Smooth muscle cell (in vitro differentiated cells): ENCODE measurements around the gene PBOV1. TPM values are rescaled to one million over a fixed set of nuclear protein-coding genes. Genes with fewer than 3 reads are reported as not detected.

Experiments
- DNase-seq: peaks from one replicate; lab custom pipeline; 2025; ENCODE audit not compliant: unreplicated experiment; lab: John Stamatoyannopoulos, UW
- H2AFZ ChIP-seq: fragments of 200-600 bp; sonication (generic); 2 replicates; pipeline ENCODE4 v1.6.0; 2016; ENCODE audit warnings: antibody characterized with exemption, low read depth, mild to moderate bottlenecking
- H3F3A ChIP-seq: fragments of 200-600 bp; sonication (generic); 2 replicates; pipeline ENCODE4 v1.6.0; 2017; ENCODE audit warnings: antibody characterized with exemption, low read depth
- H3K27ac ChIP-seq: fragments of 200-600 bp; sonication (generic); 2 replicates; pipeline ENCODE4 v1.5.1; 2016; ENCODE audit warnings: low read depth, mild to moderate bottlenecking
- H3K27me3 ChIP-seq: fragments of 200-600 bp; sonication (generic); 2 replicates; pipeline ENCODE4 v1.6.1; 2016; ENCODE audit warnings: low read depth, mild to moderate bottlenecking
- H3K36me3 ChIP-seq: fragments of 200-600 bp; sonication (generic); 2 replicates; pipeline ENCODE4 v1.5.1; 2016; ENCODE audit warnings: low read depth
- H3K4me1 ChIP-seq: fragments of 200-600 bp; sonication (generic); 2 replicates; pipeline ENCODE4 v1.5.1; 2016; ENCODE audit warnings: low read depth
- H3K4me2 ChIP-seq: fragments of 200-600 bp; sonication (generic); 2 replicates; pipeline ENCODE4 v1.6.0; 2016; ENCODE audit warnings: mild to moderate bottlenecking
- H3K4me3 ChIP-seq: fragments of 200-600 bp; sonication (generic); 2 replicates; pipeline ENCODE4 v1.5.1; 2016; ENCODE audit warnings: mild to moderate bottlenecking
- H3K79me2 ChIP-seq: fragments of 200-600 bp; sonication (generic); 2 replicates; pipeline ENCODE4 v1.6.0; 2016; ENCODE audit warnings: low read depth, mild to moderate bottlenecking
- H3K9ac ChIP-seq: fragments of 200-600 bp; sonication (generic); 2 replicates; pipeline ENCODE4 v1.6.0; 2016; ENCODE audit warnings: low read depth
- H3K9me3 ChIP-seq: fragments of 200-600 bp; sonication (generic); replicated peaks from 2 replicates; pipeline ENCODE4 v1.5.1; 2016; ENCODE audit warnings: low read depth
- H4K20me1 ChIP-seq: fragments of 200-600 bp; sonication (generic); 2 replicates; pipeline ENCODE4 v1.6.0; 2016; ENCODE audit warnings: low read depth
- WGBS: methylation state at CpG from one replicate; pipeline ENCODE4 v1.1.7; 2016; ENCODE audit warnings: low lambda C conversion rate; 5-methylcytosine and 5-hydroxymethylcytosine counted together
- polyA plus RNA-seq: library from polyadenylated mRNA; unstranded; fragments of >200 nt; fragmentation: Nextera tagmentation; extraction: Ambion mirVana; gene quantifications from 2 replicates; pipeline ENCODE4 v1.2.1, GENCODE V29; 2016
- total RNA-seq: library from RNA; depleted of rRNA; stranded (reverse); fragments of >200 nt; gene quantifications from 2 replicates; pipeline ENCODE4 v1.2.3, GENCODE V29; 2014
- TF ChIP-seq, protein P1 (sequence below): fragments of 200-600 bp; sonication (generic); IDR thresholded peaks from 2 replicates; pipeline ENCODE4 v1.5.1; 2017; ENCODE audit warnings: borderline replicate concordance, mild to moderate bottlenecking, antibody characterized with exemption; ENCODE audit not compliant: insufficient read depth, poor library complexity, severe bottlenecking

Gene PBOV1
- total and polyA plus RNA-seq, 2 experiments from 2014 or later: not detected

DNA sequence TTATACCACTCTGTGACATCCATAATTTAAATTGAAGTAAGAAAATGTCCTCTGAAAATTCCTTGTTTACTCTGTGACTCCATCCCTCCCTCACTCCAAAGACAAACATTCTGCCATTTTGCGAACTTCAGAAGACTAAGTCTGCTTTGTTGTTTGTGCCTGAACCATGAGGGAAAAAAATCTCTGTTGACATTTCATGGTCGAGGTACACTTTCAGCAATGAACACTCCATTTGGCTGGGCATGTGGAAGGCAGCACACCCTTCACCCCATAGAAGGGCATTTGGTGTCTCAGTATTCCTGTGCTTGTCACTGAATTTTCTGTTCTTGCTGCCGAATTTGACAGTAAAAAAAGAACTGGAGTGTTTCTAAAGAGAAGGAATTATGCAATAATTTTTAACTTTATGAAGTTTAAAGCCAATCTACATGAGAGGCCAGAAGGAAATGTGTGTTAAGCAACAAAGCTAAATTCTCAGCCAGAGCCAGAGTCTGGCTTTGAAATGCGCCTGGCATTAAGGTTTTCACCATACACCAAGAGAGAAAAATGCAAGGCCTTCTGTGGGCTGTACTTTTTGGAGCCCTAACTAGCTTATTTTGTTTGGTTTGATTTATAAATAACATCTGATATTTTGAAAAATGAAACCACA lies 4.7 kb upstream of the PBOV1 start:
- H4K20me1 ChIP-seq: no peaks in the 10 kb centered on the region
- WGBS: 82% methylated on average over 4 of the region's 4 CpGs

DNA sequence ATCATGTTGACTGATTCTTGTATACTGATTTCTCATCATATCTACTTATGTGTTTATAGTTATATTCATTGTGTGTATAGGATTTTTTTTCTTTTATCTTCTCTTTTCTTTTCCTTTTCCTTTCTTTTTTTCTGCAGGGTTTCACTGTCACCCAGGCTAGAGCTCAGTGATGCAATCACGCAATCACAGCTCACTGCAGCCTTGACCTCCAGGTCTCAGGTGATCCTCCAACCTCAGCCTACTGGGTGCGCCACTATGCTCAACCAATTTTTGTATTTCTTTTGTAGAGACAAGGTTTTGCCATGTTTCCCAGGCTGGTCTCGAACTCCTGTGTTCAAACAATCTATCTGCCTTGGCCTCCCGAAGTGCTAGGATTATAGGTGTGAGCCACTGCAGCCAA lies 1.6 kb upstream of the PBOV1 start:
- Histone ChIP-seq H3K9me3 (no peaks in the 10 kb centered on the region), H3F3A (no peaks in the 10 kb centered on the region), H3K27me3 (no peaks in the 10 kb centered on the region), H3K36me3 (no peaks in the 10 kb centered on the region), H2AFZ (no peak overlapping the region), H3K9ac (no peak overlapping the region), H3K4me2 (no peak overlapping the region), H3K4me3 (no peak overlapping the region), H3K27ac (no peak overlapping the region), H4K20me1 (no peaks in the 10 kb centered on the region), H3K4me1 (no peaks in the 10 kb centered on the region), H3K79me2 (no peaks in the 10 kb centered on the region)
- no peak for DNase-seq
- TF ChIP-seq, protein P1, sequence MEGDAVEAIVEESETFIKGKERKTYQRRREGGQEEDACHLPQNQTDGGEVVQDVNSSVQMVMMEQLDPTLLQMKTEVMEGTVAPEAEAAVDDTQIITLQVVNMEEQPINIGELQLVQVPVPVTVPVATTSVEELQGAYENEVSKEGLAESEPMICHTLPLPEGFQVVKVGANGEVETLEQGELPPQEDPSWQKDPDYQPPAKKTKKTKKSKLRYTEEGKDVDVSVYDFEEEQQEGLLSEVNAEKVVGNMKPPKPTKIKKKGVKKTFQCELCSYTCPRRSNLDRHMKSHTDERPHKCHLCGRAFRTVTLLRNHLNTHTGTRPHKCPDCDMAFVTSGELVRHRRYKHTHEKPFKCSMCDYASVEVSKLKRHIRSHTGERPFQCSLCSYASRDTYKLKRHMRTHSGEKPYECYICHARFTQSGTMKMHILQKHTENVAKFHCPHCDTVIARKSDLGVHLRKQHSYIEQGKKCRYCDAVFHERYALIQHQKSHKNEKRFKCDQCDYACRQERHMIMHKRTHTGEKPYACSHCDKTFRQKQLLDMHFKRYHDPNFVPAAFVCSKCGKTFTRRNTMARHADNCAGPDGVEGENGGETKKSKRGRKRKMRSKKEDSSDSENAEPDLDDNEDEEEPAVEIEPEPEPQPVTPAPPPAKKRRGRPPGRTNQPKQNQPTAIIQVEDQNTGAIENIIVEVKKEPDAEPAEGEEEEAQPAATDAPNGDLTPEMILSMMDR: no peak
- WGBS: 94% methylated on average over 4 of the region's 4 CpGs

More for the DNA sequence above, 4.7 kb upstream of the PBOV1 start:
- no peaks in the 10 kb centered on the region for H3K4me1 ChIP-seq
- DNase-seq: no peak
- H3K27me3 ChIP-seq: no peaks in the 10 kb centered on the region
- H3K4me2 ChIP-seq: no peak overlapping the region
- no peaks in the 10 kb centered on the region for H3K79me2 ChIP-seq
- no peak overlapping the region for H2AFZ ChIP-seq
- no peaks in the 10 kb centered on the region for H3K36me3 ChIP-seq
- TF ChIP-seq, protein P1: no peak
- H3K27ac ChIP-seq: no peak overlapping the region
- no peak overlapping the region for H3K9ac ChIP-seq
- no peak overlapping the region for H3K4me3 ChIP-seq
- H3K9me3 ChIP-seq: no peaks in the 10 kb centered on the region
- H3F3A ChIP-seq: no peaks in the 10 kb centered on the region

DNA sequence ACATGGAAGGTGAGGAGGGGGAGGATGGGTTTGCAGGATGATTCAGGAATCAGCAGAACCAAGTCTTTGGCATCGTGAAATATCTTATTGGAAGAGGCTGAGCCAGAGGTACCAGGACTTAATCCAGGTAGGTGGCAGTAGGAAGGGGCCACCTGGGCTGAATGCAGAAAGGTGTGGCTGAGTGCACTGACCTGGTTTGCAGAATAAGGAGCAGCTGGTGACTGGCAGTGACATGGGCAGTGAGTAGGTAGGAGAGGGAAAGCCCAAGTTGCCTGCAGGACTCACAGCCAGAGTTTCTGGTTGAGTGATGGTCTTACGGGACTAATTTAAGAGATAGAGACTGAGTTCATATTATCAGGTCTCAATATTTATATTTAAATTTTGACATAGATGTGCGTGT lies 1.1 kb upstream of the PBOV1 start:
- Histone ChIP-seq H3K9me3 (no peaks in the 10 kb centered on the region), H3K27ac (no peak overlapping the region), H3K36me3 (no peaks in the 10 kb centered on the region), H3K79me2 (no peaks in the 10 kb centered on the region), H3K4me2 (no peak overlapping the region), H3K4me1 (no peaks in the 10 kb centered on the region), H4K20me1 (no peaks in the 10 kb centered on the region), H3K4me3 (no peak overlapping the region), H3K9ac (no peak overlapping the region), H3K27me3 (no peaks in the 10 kb centered on the region), H3F3A (no peaks in the 10 kb centered on the region), H2AFZ (no peak overlapping the region)
- no peak for DNase-seq
- TF ChIP-seq, protein P1: no peak
- 92% methylated on average over 3 of the region's 3 CpGs for WGBS
